GM12872 (cell line): ENCODE data around the gene IL10RB.

Source experiments
- TF ChIP-seq, protein P1 (sequence below): IDR thresholded peaks from 3 replicates; pipeline ENCODE4 v1.5.1; 2011; ENCODE audit warnings: low read depth, mild to moderate bottlenecking, low read length, moderate library complexity; ENCODE audit not compliant: insufficient read depth

The IL10RB gene

DNA sequence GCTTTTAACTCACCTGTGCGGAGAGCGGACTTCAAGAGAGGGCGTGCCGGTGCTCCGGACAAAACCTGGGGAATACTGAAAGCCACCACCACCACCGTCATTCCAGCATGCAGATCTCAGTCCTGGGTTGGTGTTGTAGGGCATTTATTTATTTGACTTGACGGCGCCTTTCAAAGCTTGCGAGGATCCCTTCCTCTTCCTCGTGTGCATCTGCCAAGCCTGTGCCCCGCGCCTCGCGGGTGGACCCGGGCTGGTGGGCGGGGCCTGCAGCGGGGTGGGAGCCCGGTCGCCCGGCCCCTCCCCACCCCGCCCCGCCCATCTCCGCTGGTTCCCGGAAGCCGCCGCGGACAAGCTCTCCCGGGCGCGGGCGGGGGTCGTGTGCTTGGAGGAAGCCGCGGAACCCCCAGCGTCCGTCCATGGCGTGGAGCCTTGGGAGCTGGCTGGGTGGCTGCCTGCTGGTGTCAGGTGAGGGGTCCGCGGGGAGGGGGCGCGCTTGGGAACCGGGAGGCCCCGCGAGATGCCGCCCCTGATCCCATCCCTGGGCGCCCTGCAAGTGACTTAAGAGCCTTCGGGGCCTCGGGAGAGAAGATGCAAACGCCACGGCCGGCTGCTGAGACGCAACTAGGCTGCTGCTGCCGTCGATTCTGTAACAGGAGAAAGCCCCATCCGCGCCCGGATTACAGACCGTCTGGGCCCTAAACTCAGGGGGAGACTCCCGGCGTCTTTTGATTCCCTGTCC is at the start of gene IL10RB:
TSS of gene IL10RB (plus strand) at position 318 of the 739 bp plus-strand sequence. CDS start at position 417, 99 bp downstream.
- TF ChIP-seq, protein P1, sequence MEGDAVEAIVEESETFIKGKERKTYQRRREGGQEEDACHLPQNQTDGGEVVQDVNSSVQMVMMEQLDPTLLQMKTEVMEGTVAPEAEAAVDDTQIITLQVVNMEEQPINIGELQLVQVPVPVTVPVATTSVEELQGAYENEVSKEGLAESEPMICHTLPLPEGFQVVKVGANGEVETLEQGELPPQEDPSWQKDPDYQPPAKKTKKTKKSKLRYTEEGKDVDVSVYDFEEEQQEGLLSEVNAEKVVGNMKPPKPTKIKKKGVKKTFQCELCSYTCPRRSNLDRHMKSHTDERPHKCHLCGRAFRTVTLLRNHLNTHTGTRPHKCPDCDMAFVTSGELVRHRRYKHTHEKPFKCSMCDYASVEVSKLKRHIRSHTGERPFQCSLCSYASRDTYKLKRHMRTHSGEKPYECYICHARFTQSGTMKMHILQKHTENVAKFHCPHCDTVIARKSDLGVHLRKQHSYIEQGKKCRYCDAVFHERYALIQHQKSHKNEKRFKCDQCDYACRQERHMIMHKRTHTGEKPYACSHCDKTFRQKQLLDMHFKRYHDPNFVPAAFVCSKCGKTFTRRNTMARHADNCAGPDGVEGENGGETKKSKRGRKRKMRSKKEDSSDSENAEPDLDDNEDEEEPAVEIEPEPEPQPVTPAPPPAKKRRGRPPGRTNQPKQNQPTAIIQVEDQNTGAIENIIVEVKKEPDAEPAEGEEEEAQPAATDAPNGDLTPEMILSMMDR: no peak

- TF ChIP-seq, protein P1: no peak
Observed at GRCh38 chr21:33217138-33217520, 49.0 kb upstream of the IL10RB start.

- TF ChIP-seq, protein P1: no peak
Observed at GRCh38 chr21:33219300-33219699, 46.9 kb upstream of the IL10RB start.

DNA sequence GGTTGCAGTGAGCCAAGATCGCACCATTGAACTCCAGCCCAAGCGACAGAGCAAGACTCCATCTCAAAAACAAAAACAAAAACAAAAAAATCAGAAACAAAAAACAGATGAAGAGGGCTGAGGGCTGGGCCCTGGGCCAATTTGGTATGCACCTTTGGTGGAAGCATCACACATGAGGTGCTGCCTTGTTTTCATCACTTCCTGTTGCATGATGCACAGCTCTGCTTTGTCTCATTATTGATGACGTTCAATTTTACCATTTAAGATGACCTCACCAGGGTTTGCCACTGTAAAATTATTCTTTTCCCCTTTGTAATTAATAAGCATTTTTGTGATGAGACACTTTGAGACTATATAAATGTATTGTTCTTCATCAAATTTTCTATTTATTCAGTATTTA is 46.2 kb upstream of the IL10RB start:
- TF ChIP-seq, protein P1: no peak

GRCh38 chr21:33228455-33228854 is 37.7 kb upstream of the IL10RB start:
- TF ChIP-seq, protein P1: no peak

GRCh38 chr21:33229099-33229783 is 36.9 kb upstream of the IL10RB start:
- TF ChIP-seq, protein P1: no peak

DNA sequence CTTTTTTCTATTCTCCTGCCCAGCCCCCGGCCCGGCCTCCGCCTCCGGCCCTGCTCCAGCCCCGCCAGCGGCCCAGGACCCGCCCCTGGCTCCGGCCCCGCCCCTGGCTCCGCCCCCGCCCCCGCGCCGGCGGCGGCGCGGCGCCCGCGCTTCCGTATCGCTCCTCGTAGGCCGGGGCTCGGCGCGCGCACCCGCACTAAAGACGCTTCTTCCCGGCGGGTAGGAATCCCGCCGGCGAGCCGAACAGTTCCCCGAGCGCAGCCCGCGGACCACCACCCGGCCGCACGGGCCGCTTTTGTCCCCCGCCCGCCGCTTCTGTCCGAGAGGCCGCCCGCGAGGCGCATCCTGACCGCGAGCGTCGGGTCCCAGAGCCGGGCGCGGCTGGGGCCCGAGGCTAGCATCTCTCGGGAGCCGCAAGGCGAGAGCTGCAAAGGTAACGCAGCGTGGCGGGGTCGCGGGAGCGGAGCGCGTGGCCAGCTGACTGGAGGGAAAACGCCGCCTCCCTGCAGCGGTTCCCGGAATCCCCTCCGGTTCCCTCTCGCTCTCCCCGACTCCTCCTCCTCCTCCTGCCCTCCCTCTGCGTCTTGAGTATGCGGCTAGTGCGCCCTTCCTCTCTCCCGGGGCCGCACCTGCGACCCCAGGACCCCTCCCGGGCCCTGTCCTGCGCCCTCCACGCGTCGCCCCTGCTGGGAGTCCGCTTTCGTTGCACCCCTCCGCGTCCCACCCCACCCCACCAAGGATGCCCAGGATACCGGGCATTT is 36.2 kb upstream of the IL10RB start, which contains the start of gene IFNAR2:
TSS of gene IFNAR2 (plus strand) at position 155 of the 761 bp plus-strand sequence. CDS start 11,985 bp downstream, outside the sequence.
- TF ChIP-seq, protein P1: no peak
